Measurements from ENCODE around the gene CTBP2. TPM values are rescaled to one million over a fixed set of nuclear protein-coding genes. Genes with fewer than 3 reads are reported as not detected.
A peak's percentile ranks its signal among the peaks of the same experiment; 100 is the strongest.

The CTBP2 gene
- total RNA-seq, 1 donor from 2014 or later = 55.2 TPM

- no peaks in the 10 kb centered on the region for H3K9me3 ChIP-seq (ENCODE audit: low read depth)
- H3K9ac ChIP-seq = no peak overlapping the region
- Mint-ChIP-seq H3K9me3 (no peaks in the 10 kb centered on the region), H3K36me3 (peaks cover 13% of the 10 kb centered on the region), H3K4me3 (no peak overlapping the region), H3K27me3 (ENCODE audit: insufficient read depth, low read depth) (no peaks in the 10 kb centered on the region), H3K4me1 (no peaks in the 10 kb centered on the region), H3K27ac (no peak overlapping the region)
- DNase-seq (ENCODE audit: low spot score) = no peak
- H3K4me3 ChIP-seq = no peak overlapping the region
- H3K4me1 ChIP-seq = no peaks in the 10 kb centered on the region
- H3K27ac ChIP-seq = no peak overlapping the region
- no peaks in the 10 kb centered on the region for H3K36me3 ChIP-seq
- no peak overlapping the region for H3K4me2 ChIP-seq
- H3F3A ChIP-seq (ENCODE audit: low read depth) = no peaks in the 10 kb centered on the region
- peaks cover 83% of the 10 kb centered on the region for H3K79me2 ChIP-seq (ENCODE audit: low read depth)
- H2AFZ ChIP-seq (replicated peaks) = no peak overlapping the region
- TF ChIP-seq EZH2phosphoT487 (IDR thresholded peaks at IDR 0.05) (no peak), EZH2 (IDR thresholded peaks at IDR 0.05) (no peak)
- TF ChIP-seq, protein P1, sequence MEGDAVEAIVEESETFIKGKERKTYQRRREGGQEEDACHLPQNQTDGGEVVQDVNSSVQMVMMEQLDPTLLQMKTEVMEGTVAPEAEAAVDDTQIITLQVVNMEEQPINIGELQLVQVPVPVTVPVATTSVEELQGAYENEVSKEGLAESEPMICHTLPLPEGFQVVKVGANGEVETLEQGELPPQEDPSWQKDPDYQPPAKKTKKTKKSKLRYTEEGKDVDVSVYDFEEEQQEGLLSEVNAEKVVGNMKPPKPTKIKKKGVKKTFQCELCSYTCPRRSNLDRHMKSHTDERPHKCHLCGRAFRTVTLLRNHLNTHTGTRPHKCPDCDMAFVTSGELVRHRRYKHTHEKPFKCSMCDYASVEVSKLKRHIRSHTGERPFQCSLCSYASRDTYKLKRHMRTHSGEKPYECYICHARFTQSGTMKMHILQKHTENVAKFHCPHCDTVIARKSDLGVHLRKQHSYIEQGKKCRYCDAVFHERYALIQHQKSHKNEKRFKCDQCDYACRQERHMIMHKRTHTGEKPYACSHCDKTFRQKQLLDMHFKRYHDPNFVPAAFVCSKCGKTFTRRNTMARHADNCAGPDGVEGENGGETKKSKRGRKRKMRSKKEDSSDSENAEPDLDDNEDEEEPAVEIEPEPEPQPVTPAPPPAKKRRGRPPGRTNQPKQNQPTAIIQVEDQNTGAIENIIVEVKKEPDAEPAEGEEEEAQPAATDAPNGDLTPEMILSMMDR (IDR thresholded peaks at IDR 0.05) = no peak
- peaks cover 76% of the 10 kb centered on the region for H4K20me1 ChIP-seq (ENCODE audit: low read depth)
- no peaks in the 10 kb centered on the region for H3K27me3 ChIP-seq
Observed at GRCh38 chr10:124963866-124964720, 196.3 kb downstream of the CTBP2 start.

DNA sequence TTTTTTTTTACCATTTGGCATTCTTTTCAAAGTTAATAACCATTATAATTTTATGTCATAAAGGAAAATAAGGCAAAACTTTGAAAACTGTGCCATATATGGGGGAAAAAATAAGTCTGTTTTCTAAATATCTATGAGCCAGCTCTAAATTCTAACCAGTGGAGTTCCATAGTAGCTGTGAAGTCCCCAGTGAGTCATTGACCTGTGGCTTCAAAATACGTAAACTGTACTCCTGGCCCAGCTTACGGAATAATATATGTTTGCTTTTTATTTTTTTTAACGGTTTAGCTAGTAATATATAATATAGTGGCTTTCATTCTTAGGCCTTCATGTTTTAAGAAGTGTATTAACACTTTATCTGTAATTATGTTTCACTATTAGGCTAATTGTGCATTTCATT lies 197.9 kb downstream of the CTBP2 start:
- H3K27me3 ChIP-seq = no peaks in the 10 kb centered on the region
- no peak overlapping the region for H3K9ac ChIP-seq
- H4K20me1 ChIP-seq (ENCODE audit: low read depth) = peaks cover 77% of the 10 kb centered on the region
- H3K36me3 ChIP-seq = no peaks in the 10 kb centered on the region
- no peak overlapping the region for H3K27ac ChIP-seq
- H3K4me2 ChIP-seq = no peak overlapping the region
- DNase-seq (ENCODE audit: low spot score) = no peak
- H3K4me3 ChIP-seq = no peak overlapping the region
- Mint-ChIP-seq H3K9me3 (no peaks in the 10 kb centered on the region), H3K27ac (no peak overlapping the region), H3K4me1 (peaks cover 3% of the 10 kb centered on the region), H3K27me3 (ENCODE audit: insufficient read depth, low read depth) (no peaks in the 10 kb centered on the region), H3K4me3 (no peak overlapping the region), H3K36me3 (peaks cover 7% of the 10 kb centered on the region)
- TF ChIP-seq EZH2 (IDR thresholded peaks at IDR 0.05) (no peak), EZH2phosphoT487 (IDR thresholded peaks at IDR 0.05) (no peak)
- TF ChIP-seq, protein P1 (IDR thresholded peaks at IDR 0.05) = no peak
- peaks cover 87% of the 10 kb centered on the region for H3K79me2 ChIP-seq (ENCODE audit: low read depth)
- H2AFZ ChIP-seq (replicated peaks) = no peak overlapping the region
- no peaks in the 10 kb centered on the region for H3F3A ChIP-seq (ENCODE audit: low read depth)
- H3K9me3 ChIP-seq (ENCODE audit: low read depth) = no peaks in the 10 kb centered on the region
- no peaks in the 10 kb centered on the region for H3K4me1 ChIP-seq

GRCh38 chr10:124961248-124961570 lies 199.2 kb downstream of the CTBP2 start:
- Histone ChIP-seq H3K9ac (no peak overlapping the region), H2AFZ (replicated peaks) (no peak overlapping the region), H3K4me1 (no peaks in the 10 kb centered on the region), H3K27ac (no peak overlapping the region), H3K79me2 (ENCODE audit: low read depth) (peaks cover 90% of the 10 kb centered on the region), H3K4me3 (no peak overlapping the region), H3F3A (ENCODE audit: low read depth) (no peaks in the 10 kb centered on the region), H3K4me2 (no peak overlapping the region), H3K27me3 (no peaks in the 10 kb centered on the region), H3K36me3 (no peaks in the 10 kb centered on the region), H3K9me3 (ENCODE audit: low read depth) (no peaks in the 10 kb centered on the region), H4K20me1 (ENCODE audit: low read depth) (peaks cover 77% of the 10 kb centered on the region)
- no peak for TF ChIP-seq EZH2phosphoT487 (IDR thresholded peaks at IDR 0.05)
- no peak for TF ChIP-seq EZH2 (IDR thresholded peaks at IDR 0.05)
- TF ChIP-seq, protein P1 (IDR thresholded peaks at IDR 0.05) = no peak
- H3K4me3 Mint-ChIP-seq = no peak overlapping the region
- H3K9me3 Mint-ChIP-seq = no peaks in the 10 kb centered on the region
- no peak for DNase-seq (ENCODE audit: low spot score)
- H3K4me1 Mint-ChIP-seq = peaks cover 3% of the 10 kb centered on the region
- peak overlapping the region; percentile 35 for H3K27ac Mint-ChIP-seq
- H3K27me3 Mint-ChIP-seq (ENCODE audit: insufficient read depth, low read depth) = no peaks in the 10 kb centered on the region
- peaks cover 2% of the 10 kb centered on the region for H3K36me3 Mint-ChIP-seq

Data from neural progenitor cell (in vitro differentiated cells).